ENCODE results near the gene GYS1.

GYS1 gene

GRCh38 chr19:49014123-49014869, 21.2 kb upstream of the GYS1 start:
- TF ChIP-seq POLR2AphosphoS5 (IDR thresholded peaks at IDR 0.05; ENCODE audit: low read depth) (no peak), GABPA (IDR thresholded peaks at IDR 0.05; ENCODE audit: low read depth) (no peak), SPI1 (IDR thresholded peaks at IDR 0.05; ENCODE audit: borderline replicate concordance, low read depth) (no peak), CTCF (IDR thresholded peaks at IDR 0.05; ENCODE audit: insufficient read depth, low read length) (no peak)
- TF ChIP-seq, protein P1, sequence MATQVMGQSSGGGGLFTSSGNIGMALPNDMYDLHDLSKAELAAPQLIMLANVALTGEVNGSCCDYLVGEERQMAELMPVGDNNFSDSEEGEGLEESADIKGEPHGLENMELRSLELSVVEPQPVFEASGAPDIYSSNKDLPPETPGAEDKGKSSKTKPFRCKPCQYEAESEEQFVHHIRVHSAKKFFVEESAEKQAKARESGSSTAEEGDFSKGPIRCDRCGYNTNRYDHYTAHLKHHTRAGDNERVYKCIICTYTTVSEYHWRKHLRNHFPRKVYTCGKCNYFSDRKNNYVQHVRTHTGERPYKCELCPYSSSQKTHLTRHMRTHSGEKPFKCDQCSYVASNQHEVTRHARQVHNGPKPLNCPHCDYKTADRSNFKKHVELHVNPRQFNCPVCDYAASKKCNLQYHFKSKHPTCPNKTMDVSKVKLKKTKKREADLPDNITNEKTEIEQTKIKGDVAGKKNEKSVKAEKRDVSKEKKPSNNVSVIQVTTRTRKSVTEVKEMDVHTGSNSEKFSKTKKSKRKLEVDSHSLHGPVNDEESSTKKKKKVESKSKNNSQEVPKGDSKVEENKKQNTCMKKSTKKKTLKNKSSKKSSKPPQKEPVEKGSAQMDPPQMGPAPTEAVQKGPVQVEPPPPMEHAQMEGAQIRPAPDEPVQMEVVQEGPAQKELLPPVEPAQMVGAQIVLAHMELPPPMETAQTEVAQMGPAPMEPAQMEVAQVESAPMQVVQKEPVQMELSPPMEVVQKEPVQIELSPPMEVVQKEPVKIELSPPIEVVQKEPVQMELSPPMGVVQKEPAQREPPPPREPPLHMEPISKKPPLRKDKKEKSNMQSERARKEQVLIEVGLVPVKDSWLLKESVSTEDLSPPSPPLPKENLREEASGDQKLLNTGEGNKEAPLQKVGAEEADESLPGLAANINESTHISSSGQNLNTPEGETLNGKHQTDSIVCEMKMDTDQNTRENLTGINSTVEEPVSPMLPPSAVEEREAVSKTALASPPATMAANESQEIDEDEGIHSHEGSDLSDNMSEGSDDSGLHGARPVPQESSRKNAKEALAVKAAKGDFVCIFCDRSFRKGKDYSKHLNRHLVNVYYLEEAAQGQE (IDR thresholded peaks at IDR 0.05; ENCODE audit: insufficient replicate concordance, low read depth): no peak
- no peak for DNase-seq (ENCODE audit: low read depth in 1 of 2, low spot score in 1 of 2)
- Histone ChIP-seq H3K4me3 (replicated peaks; ENCODE audit: insufficient read depth, low read length) (no peak overlapping the region), H3K27me3 (ENCODE audit: insufficient read depth, poor library complexity, severe bottlenecking) (peaks cover 16% of the 10 kb centered on the region), H3K27ac (replicated peaks) (no peak overlapping the region)

GRCh38 chr19:49011194-49011593, 18.1 kb upstream of the GYS1 start:
- DNase-seq (ENCODE audit: low read depth in 1 of 2, low spot score in 1 of 2): no peak
- no peak overlapping the region for H3K27ac ChIP-seq (replicated peaks)
- TF ChIP-seq CTCF (IDR thresholded peaks at IDR 0.05; ENCODE audit: insufficient read depth, low read length) (no peak), POLR2AphosphoS5 (IDR thresholded peaks at IDR 0.05; ENCODE audit: low read depth) (no peak), SPI1 (IDR thresholded peaks at IDR 0.05; ENCODE audit: borderline replicate concordance, low read depth) (no peak), GABPA (IDR thresholded peaks at IDR 0.05; ENCODE audit: low read depth) (no peak)
- TF ChIP-seq, protein P1 (IDR thresholded peaks at IDR 0.05; ENCODE audit: insufficient replicate concordance, low read depth): no peak
- H3K27me3 ChIP-seq (ENCODE audit: insufficient read depth, poor library complexity, severe bottlenecking): no peaks in the 10 kb centered on the region
- no peak overlapping the region for H3K4me3 ChIP-seq (replicated peaks; ENCODE audit: insufficient read depth, low read length)

GRCh38 chr19:49010453-49010852, 17.3 kb upstream of the GYS1 start:
- H3K27ac ChIP-seq (replicated peaks): no peak overlapping the region
- no peak overlapping the region for H3K4me3 ChIP-seq (replicated peaks; ENCODE audit: insufficient read depth, low read length)
- H3K27me3 ChIP-seq (ENCODE audit: insufficient read depth, poor library complexity, severe bottlenecking): no peaks in the 10 kb centered on the region
- TF ChIP-seq GABPA (IDR thresholded peaks at IDR 0.05; ENCODE audit: low read depth): no peak
- no peak for TF ChIP-seq CTCF (IDR thresholded peaks at IDR 0.05; ENCODE audit: insufficient read depth, low read length)
- TF ChIP-seq, protein P1 (IDR thresholded peaks at IDR 0.05; ENCODE audit: insufficient replicate concordance, low read depth): no peak
- TF ChIP-seq SPI1 (IDR thresholded peaks at IDR 0.05; ENCODE audit: borderline replicate concordance, low read depth): no peak
- TF ChIP-seq POLR2AphosphoS5 (IDR thresholded peaks at IDR 0.05; ENCODE audit: low read depth): no peak
- DNase-seq (ENCODE audit: low read depth in 1 of 2, low spot score in 1 of 2): no peak
